ENCODE data around the gene NGDN. TPM values are rescaled to one million over a fixed set of nuclear protein-coding genes. Genes with fewer than 3 reads are reported as not detected.

The NGDN gene
- total and polyA plus RNA-seq, 10 donors: 32.7 to 62.7 (median 40.3) TPM

DNA sequence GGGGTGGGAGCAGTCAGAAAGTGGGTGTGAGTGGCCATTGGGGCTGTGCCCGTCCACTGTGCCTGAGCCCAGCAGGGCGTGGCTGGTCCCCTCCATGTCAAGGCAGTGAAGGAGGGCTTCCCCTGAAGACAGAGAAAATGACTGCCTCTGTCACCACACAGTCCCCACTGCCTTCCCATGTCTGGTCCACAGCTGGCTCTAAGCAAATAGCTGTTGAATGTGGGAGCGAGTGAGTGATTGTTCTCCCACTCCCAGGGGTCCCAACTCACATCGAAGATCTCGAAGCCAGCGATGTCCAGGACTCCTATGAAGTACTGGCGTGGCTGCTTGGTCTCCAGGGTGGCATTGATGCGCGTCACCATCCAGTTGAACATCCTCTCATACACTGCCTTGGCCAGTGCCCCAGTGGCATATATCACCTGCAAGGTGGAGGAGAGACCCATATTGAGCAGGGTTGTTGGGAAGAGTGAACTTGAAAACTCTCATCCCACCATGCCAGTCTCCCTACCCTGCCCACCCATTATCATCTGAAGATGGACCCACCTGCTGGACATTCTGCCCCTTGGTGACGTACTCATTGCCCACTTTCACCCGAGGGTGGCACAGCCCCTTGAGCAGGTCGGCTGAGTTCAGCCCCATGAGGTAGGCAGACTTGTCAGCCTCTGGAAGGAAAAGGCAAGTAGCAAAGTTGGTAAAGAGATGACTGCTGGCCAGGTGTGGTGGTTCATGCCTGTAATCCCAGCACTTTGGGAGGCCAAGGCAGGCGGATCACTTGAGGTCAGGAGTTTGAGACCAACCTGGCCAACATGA, 40.6 kb upstream of the NGDN start:
- TF ChIP-seq, protein P1, sequence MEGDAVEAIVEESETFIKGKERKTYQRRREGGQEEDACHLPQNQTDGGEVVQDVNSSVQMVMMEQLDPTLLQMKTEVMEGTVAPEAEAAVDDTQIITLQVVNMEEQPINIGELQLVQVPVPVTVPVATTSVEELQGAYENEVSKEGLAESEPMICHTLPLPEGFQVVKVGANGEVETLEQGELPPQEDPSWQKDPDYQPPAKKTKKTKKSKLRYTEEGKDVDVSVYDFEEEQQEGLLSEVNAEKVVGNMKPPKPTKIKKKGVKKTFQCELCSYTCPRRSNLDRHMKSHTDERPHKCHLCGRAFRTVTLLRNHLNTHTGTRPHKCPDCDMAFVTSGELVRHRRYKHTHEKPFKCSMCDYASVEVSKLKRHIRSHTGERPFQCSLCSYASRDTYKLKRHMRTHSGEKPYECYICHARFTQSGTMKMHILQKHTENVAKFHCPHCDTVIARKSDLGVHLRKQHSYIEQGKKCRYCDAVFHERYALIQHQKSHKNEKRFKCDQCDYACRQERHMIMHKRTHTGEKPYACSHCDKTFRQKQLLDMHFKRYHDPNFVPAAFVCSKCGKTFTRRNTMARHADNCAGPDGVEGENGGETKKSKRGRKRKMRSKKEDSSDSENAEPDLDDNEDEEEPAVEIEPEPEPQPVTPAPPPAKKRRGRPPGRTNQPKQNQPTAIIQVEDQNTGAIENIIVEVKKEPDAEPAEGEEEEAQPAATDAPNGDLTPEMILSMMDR (IDR thresholded peaks at IDR 0.05 in 8 of 11, conservative IDR thresholded peaks at IDR 0.05 in 3 of 11): no peak
- no peak for TF ChIP-seq POLR2A (IDR thresholded peaks at IDR 0.05)
- intact Hi-C loops (cut with DNase I; ENCODE audit: low total_unique reads): no loop called here
- Histone ChIP-seq H3K4me3 (no peak overlapping the region), H3K9me3 (no peaks in the 10 kb centered on the region), H3K27ac (no peak overlapping the region), H3K27me3 (replicated peaks in 1 of 7) (peaks cover 0 to 12% (median 0%) of the 10 kb centered on the region in 7 donors), H3K36me3 (no peaks in the 10 kb centered on the region), H3K4me1 (no peaks in the 10 kb centered on the region)
- 87 to 95% (median 88%) methylated on average over 11 to 13 of the region's 13 CpGs for WGBS, 5 donors
- DNase-seq: peak; percentile 37

DNA sequence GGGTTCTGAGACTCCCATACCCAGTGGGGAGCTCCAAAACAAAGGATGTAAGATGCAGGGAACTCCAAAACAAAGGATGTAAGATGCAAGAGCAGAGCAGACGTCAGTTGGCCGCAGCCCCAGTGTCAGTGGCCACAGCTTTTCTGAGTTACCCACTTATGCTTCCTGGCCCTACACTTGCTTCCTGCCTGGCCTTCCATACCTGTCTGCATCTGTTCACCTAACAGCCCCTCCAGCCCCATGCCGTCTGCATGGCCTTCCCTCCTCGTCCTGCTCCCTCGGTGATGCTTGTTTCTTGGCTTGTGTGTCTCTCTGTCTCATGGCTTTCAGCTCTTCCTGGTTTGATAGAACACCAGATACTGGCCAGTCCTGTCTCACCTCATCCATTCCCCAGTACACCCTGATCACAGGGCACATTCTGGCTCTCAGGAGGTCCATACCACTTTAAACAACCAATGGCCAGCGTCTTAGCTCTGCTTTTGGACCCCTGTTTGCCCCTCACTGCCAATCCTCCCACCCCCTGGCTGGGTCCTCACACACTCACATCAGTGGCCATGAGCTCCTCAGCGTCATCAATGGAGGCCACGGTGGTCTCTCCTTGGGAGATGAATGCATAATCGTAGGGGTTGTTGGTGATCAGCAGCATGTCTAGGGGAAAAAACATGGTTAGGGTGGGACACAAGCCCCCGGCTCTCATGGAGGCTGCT, 39.3 kb upstream of the NGDN start:
- Histone ChIP-seq H3K27me3 (replicated peaks in 1 of 7) (peaks cover 0 to 12% (median 0%) of the 10 kb centered on the region in 7 donors), H3K4me1 (no peaks in the 10 kb centered on the region), H3K27ac (no peak overlapping the region), H3K36me3 (no peaks in the 10 kb centered on the region), H3K4me3 (no peak overlapping the region), H3K9me3 (no peaks in the 10 kb centered on the region)
- intact Hi-C loops (cut with DNase I; ENCODE audit: low total_unique reads): no loop called here
- peak; percentile 29 for DNase-seq
- 75 to 85% (median 77%) methylated on average over 10 of the region's 10 CpGs for WGBS, 5 donors
- no peak for TF ChIP-seq POLR2A (IDR thresholded peaks at IDR 0.05)
- TF ChIP-seq, protein P1 (IDR thresholded peaks at IDR 0.05 in 8 of 11, conservative IDR thresholded peaks at IDR 0.05 in 3 of 11): no peak
- TF ChIP-seq POLR2AphosphoS5 (IDR thresholded peaks at IDR 0.05): no peak

DNA sequence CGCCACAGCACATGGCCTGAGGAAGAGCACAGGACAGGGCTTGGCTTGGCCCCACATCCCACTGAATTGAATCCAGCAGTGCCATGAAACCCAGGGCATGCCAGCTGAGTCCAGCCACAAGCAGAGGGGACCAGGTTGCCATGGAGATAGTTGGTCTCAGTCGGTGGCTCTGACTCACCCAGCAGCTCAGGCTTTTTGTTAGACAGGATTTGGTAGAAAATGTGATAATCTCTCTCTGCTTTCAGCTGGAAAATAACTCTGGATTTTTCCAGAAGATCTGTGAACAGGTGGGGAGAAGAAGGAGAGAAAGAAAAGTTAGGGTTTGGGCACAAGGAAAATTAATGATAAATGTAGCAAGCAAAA, 38.8 kb upstream of the NGDN start:
- H3K4me3 ChIP-seq: no peak overlapping the region
- no peaks in the 10 kb centered on the region for H3K9me3 ChIP-seq
- 0 to 62% (median 52%) methylated on average over 1 to 2 of the region's 2 CpGs for WGBS, 5 donors
- peaks cover 0 to 12% (median 0%) of the 10 kb centered on the region in 7 donors for H3K27me3 ChIP-seq (replicated peaks in 1 of 7)
- H3K27ac ChIP-seq: no peak overlapping the region
- H3K36me3 ChIP-seq: no peaks in the 10 kb centered on the region
- DNase-seq: peak; percentile 16
- TF ChIP-seq POLR2A (IDR thresholded peaks at IDR 0.05): no peak
- TF ChIP-seq POLR2AphosphoS5 (IDR thresholded peaks at IDR 0.05): no peak
- TF ChIP-seq, protein P1 (IDR thresholded peaks at IDR 0.05 in 8 of 11, conservative IDR thresholded peaks at IDR 0.05 in 3 of 11): no peak
- intact Hi-C loops (cut with DNase I; ENCODE audit: low total_unique reads): no loop called here
- no peaks in the 10 kb centered on the region for H3K4me1 ChIP-seq

DNA sequence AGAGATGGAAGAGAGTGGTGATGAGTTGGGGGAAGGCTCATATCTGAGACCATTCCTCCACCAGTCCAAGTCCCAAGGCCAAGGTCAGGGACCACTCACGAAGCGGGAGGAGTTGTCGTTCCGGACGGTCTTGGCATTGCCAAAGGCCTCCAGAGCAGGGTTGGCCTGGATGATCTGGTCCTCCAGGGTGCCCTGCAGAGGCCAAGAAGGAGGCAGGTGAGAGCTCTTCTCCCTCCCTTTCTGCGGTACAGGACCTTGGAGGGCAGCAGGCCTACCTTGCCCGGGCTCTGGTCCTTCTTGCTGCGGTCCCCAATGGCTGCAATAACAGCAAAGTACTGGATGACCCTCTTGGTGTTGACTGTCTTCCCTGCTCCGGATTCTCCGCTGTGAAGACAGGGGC, 38.0 kb upstream of the NGDN start:
- peaks cover 0 to 15% (median 0%) of the 10 kb centered on the region in 7 donors for H3K27me3 ChIP-seq (replicated peaks in 1 of 7)
- H3K4me1 ChIP-seq: no peaks in the 10 kb centered on the region
- no peaks in the 10 kb centered on the region for H3K9me3 ChIP-seq
- DNase-seq: peak; percentile 59
- H3K4me3 ChIP-seq: no peak overlapping the region
- intact Hi-C loops (cut with DNase I; ENCODE audit: low total_unique reads): no loop called here
- WGBS, 5 donors: 85 to 99% (median 86%) methylated on average over 9 to 10 of the region's 10 CpGs
- TF ChIP-seq POLR2A (IDR thresholded peaks at IDR 0.05) (no peak), POLR2AphosphoS5 (IDR thresholded peaks at IDR 0.05) (no peak)
- TF ChIP-seq, protein P1 (IDR thresholded peaks at IDR 0.05 in 8 of 11, conservative IDR thresholded peaks at IDR 0.05 in 3 of 11): no peak
- H3K27ac ChIP-seq: no peak overlapping the region
- no peaks in the 10 kb centered on the region for H3K36me3 ChIP-seq

Measured in spleen (tissue), 11 donors.